ENCODE results near the gene SAPCD2. TPM values are rescaled to one million over a fixed set of nuclear protein-coding genes. Genes with fewer than 3 reads are reported as not detected.
A peak's percentile ranks its signal among the peaks of the same experiment; 100 is the strongest.

SAPCD2 gene
- total and polyA plus RNA-seq, 9 of the 15 experiments (the other 6 are each of a cell fraction or from before 2014, with no cell fraction given) = 3.4 to 91.8 (median 18.8) TPM

GRCh38 chr9:137086531-137087408 lies 16.4 kb upstream of the SAPCD2 start, which contains the start of gene MAN1B1 (continued):
- TF ChIP-seq ZNF740 (CRISPR knock-in tag; IDR thresholded peaks at IDR 0.05) (no peak), ZNF740 (tag; IDR thresholded peaks at IDR 0.05) (no peak), SRSF3 (IDR thresholded peaks at IDR 0.05; ENCODE audit: insufficient read depth, low read length) (peak; percentile 85; the same call in 1 of the 2 replicates), FOXO4 (CRISPR knock-in tag; IDR thresholded peaks at IDR 0.05) (no peak), ZNF644 (tag; IDR thresholded peaks at IDR 0.05; ENCODE audit: low read depth) (no peak), ZNF184 (CRISPR knock-in tag; IDR thresholded peaks at IDR 0.05) (no peak), FOXJ3 (CRISPR knock-in tag; IDR thresholded peaks at IDR 0.05) (no peak), CREBBP (IDR thresholded peaks at IDR 0.05; ENCODE audit: low read depth, low read length) (no peak), TOE1 (IDR thresholded peaks at IDR 0.05; ENCODE audit: borderline replicate concordance) (no peak), TOE1 (CRISPR knock-in tag; IDR thresholded peaks at IDR 0.05; ENCODE audit: borderline replicate concordance, low read depth) (no peak), EGR1 (conservative IDR thresholded peaks at IDR 0.05) (peak; percentile 62; the same call in 1 of the 2 replicates), ZNF146 (CRISPR knock-in tag; IDR thresholded peaks at IDR 0.05; ENCODE audit: unreplicated experiment) (no peak), POLR2G (IDR thresholded peaks at IDR 0.05; ENCODE audit: low read depth, low read length) (peak; percentile 91)

All from K562 (cell line).